Fibroblast of pulmonary artery (primary cell): ENCODE results near the gene FOXD2.
A peak's percentile ranks its signal among the peaks of the same experiment; 100 is the strongest.

Source experiments
- DNase-seq: peaks from one replicate; pipeline ENCODE4 v3.0.0-alpha.2; 2010; ENCODE audit warnings: low read depth
- H3K4me3 ChIP-seq: replicated peaks from 2 replicates; pipeline ENCODE4 v1.5.1; 2011; ENCODE audit warnings: low read depth, mild to moderate bottlenecking, control low read depth, low read length, moderate library complexity
- TF ChIP-seq, protein P1 (sequence below): IDR thresholded peaks from 2 replicates; pipeline ENCODE4 v1.5.1; 2011; ENCODE audit warnings: mild to moderate bottlenecking, control low read depth, low read length, inconsistent platforms; ENCODE audit errors: missing control alignments

The FOXD2 gene

DNA sequence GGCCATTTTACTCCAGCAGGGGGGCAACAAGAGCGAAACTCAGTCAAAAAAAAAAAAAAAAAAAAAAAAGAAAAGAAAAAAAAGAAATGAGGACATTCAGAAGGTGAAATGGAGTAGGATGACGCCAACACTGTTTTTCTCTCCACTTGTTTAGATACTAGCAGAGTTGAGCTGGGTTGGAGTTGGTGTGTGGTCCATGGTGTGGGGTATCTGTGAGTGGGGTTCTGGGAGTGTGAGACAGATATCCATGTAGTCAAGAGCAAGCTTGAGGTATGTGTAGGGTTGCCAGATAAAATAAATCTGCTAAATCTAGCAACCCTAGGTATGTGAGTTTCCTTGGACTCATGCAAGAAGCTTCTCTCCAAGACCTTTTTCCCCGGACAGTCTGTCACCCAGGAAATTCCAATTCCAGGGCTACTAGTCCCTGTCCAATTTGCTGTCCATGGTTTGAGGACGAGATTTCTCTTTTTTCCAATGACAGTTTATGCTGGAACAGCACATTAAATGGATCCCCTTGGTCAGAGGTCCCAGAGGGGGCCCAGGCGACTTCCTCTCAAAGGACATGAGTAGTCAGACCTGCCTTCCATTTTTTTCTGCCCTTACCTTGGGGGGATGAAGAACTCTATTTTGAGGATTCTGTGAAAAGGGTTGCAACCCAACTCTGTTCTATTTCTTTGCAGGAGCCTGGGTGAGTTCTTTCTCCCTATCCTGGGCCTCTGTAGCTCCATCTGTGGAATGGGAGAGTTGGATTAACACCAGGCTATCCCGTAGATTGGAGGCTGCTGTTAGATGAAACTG lies 2.1 kb upstream of the FOXD2 start:
- H3K4me3 ChIP-seq = no peak overlapping the region
- DNase-seq = no peak
- TF ChIP-seq, protein P1, sequence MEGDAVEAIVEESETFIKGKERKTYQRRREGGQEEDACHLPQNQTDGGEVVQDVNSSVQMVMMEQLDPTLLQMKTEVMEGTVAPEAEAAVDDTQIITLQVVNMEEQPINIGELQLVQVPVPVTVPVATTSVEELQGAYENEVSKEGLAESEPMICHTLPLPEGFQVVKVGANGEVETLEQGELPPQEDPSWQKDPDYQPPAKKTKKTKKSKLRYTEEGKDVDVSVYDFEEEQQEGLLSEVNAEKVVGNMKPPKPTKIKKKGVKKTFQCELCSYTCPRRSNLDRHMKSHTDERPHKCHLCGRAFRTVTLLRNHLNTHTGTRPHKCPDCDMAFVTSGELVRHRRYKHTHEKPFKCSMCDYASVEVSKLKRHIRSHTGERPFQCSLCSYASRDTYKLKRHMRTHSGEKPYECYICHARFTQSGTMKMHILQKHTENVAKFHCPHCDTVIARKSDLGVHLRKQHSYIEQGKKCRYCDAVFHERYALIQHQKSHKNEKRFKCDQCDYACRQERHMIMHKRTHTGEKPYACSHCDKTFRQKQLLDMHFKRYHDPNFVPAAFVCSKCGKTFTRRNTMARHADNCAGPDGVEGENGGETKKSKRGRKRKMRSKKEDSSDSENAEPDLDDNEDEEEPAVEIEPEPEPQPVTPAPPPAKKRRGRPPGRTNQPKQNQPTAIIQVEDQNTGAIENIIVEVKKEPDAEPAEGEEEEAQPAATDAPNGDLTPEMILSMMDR = no peak

DNA sequence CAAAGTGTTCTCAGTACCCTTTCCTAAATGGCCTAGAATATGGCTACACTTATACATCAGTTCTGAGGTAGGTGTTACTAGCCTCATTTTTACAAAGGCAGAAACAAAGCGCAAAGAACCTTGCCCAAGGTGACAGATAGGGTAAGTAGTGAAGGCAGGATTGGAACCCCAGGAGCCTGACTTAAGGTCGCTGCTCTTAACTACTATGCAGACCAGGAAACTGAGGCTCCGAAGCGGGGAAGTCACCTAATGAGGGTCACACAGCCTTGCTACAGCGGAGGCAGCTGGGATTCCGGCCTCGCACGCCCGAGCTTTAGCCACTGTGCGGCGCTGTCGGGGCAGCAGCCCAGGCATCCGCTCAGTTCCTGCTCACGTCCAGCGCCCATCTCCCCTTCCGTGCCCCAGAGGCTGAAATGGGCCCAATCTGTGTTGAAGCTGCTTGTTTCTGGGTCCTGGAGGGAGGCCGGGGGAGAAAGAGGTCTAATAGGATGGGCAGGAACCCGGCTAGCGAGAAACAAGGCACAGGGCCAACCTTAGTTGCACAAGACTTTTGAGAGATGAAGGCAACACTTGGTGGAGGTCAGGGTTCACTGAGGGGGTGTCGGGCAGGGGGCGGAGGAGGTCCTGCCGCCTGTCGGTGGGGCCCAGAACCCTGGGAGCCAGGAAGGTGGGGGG lies 1.4 kb upstream of the FOXD2 start:
- TF ChIP-seq, protein P1 = no peak
- H3K4me3 ChIP-seq = peak overlapping the region; percentile 69
- DNase-seq = peak; percentile 77

DNA sequence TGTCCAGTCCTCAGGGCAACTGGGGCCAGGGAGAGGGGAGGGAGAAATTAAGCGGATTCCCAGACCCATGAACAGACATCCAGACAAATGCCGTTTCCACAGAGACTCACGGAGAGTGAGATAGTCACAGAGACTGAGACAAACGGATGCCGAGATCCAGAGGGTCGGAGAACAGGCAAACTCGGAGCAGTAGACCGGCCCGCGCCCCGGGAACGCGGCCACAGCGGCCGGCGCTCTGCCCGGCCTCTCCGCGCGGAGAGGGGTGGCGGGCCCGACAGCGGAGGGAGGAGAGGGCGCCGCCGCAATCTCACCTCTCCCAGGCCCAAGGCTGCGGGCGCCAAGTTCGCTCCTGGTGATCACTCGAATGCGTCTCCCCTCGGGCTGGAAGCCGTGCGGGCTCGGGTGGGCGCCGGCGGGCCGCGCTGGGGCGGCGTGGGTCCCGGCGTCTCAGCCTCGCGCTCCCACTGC lies 831 bp upstream of the FOXD2 start:
- TF ChIP-seq, protein P1 = no peak
- DNase-seq = peak; percentile 48
- H3K4me3 ChIP-seq = peak overlapping the region; percentile 69

DNA sequence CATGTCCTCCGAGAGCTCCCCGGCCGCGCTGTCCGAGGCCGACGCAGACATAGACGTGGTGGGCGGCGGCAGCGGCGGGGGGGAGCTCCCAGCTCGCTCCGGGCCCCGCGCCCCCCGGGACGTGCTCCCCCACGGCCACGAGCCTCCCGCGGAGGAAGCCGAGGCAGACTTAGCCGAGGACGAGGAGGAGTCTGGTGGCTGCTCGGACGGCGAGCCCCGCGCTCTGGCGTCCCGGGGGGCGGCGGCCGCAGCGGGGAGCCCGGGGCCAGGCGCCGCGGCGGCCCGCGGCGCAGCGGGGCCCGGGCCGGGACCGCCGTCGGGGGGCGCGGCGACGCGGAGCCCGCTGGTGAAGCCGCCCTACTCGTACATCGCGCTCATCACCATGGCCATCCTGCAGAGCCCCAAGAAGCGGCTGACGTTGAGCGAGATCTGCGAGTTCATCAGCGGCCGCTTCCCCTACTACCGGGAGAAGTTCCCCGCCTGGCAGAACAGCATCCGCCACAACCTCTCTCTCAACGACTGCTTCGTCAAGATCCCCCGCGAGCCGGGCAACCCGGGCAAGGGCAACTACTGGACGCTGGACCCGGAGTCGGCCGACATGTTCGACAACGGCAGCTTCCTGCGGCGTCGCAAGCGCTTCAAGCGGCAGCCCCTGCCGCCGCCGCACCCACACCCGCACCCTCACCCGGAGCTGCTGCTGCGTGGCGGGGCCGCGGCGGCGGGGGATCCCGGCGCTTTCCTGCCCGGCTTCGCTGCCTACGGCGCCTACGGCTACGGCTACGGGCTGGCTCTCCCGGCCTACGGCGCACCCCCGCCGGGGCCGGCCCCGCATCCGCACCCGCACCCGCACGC lies 547 bp downstream of the FOXD2 start:
- H3K4me3 ChIP-seq = peak overlapping the region; percentile 24
- DNase-seq = no peak
- TF ChIP-seq, protein P1 = no peak

GRCh38 chr1:47439017-47439818 lies 1.4 kb downstream of the FOXD2 start:
- TF ChIP-seq, protein P1 = no peak
- H3K4me3 ChIP-seq = no peak overlapping the region
- no peak for DNase-seq
